CD4-positive, alpha-beta T cell treated with Interleukin-15 for 4 hours (primary cell): ENCODE measurements around the gene PTPMT1.

ENCODE experiments used
- DNase-seq: peaks from one replicate; pipeline ENCODE4 v3.0.0-alpha.2; 2020; ENCODE audit warnings: low spot score

PTPMT1 gene

GRCh38 chr11:47583844-47584243 lies 18.4 kb downstream of the PTPMT1 start:
- no peak for DNase-seq

- no peak for DNase-seq
Observed at GRCh38 chr11:47586098-47586855, 20.9 kb downstream of the PTPMT1 start, which contains the start of gene FAM180B. Gene FAM180B (plus strand): TSS chr11:47586678. CDS start chr11:47586769, 91 bp downstream.

GRCh38 chr11:47587039-47587716 lies 21.8 kb downstream of the PTPMT1 start:
- DNase-seq, result no peak

GRCh38 chr11:47587723-47588326 lies 22.4 kb downstream of the PTPMT1 start:
- no peak for DNase-seq

DNA sequence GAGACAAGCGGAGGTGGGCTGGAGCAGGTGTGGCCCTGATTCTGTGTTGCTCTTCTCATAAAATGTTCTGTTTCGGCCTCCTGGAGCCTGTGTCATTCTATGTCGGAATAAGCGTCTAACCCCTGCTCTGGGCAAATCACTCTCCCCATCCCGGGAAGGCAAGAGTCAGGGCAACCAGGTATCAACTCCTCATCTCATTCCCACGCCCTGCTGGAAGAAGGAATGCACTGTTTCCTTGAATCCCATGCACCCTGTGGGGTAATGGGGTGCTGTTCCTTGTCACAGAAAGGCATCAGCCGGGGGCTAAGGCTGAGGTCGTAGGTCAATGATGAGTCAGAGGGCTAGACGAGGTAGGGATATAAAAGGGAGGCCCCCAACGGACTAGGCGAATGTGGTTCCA lies 23.7 kb downstream of the PTPMT1 start:
- no peak for DNase-seq

DNA sequence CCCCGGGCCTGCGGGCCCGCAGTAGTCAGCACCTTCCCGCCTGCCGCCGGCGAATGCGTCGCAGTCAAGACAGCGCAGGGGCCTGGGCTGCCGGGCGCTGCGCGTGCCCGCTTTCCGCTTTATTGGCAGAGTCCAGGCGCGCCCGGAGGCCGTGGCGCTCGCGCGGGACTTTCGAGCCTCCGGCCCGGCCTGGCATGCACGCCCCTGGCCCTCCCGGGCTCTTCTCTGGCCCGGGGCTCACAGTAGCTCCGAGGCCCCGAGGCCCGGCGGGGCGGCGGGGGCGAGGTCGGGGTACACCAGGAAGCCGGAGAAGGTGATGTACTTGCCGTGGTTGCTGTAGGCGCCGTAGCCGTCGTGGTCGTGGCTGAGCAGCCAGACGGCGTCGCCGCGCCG lies 24.2 kb downstream of the PTPMT1 start:
- DNase-seq, result no peak

GRCh38 chr11:47589977-47590861 lies 24.8 kb downstream of the PTPMT1 start:
- DNase-seq, result no peak

GRCh38 chr11:47591764-47592163 lies 26.4 kb downstream of the PTPMT1 start:
- no peak for DNase-seq

- DNase-seq, result no peak
Observed at GRCh38 chr11:47592251-47592650, 26.9 kb downstream of the PTPMT1 start.

DNA sequence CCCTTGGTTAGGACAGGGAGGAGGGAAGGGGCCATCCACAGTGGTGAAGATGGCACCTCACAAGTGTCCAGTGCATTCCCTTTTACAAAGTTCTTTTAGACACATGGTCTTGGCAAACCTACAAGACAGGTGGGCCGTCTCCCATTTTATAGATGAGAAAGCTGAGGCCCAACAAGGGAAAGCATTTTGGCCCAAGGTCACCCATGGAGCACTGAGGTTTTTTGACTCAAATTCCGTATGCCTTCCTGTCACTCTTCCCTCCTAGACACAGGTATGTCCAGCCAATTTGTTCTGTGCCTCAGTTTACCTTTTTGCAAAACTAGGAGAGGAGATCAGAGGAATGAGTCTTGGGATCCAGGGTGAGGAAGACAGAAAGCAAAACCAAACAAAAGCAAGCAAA lies 27.6 kb downstream of the PTPMT1 start:
- DNase-seq, result no peak

- no peak for DNase-seq
Observed at GRCh38 chr11:47593492-47593933, 28.1 kb downstream of the PTPMT1 start.

DNA sequence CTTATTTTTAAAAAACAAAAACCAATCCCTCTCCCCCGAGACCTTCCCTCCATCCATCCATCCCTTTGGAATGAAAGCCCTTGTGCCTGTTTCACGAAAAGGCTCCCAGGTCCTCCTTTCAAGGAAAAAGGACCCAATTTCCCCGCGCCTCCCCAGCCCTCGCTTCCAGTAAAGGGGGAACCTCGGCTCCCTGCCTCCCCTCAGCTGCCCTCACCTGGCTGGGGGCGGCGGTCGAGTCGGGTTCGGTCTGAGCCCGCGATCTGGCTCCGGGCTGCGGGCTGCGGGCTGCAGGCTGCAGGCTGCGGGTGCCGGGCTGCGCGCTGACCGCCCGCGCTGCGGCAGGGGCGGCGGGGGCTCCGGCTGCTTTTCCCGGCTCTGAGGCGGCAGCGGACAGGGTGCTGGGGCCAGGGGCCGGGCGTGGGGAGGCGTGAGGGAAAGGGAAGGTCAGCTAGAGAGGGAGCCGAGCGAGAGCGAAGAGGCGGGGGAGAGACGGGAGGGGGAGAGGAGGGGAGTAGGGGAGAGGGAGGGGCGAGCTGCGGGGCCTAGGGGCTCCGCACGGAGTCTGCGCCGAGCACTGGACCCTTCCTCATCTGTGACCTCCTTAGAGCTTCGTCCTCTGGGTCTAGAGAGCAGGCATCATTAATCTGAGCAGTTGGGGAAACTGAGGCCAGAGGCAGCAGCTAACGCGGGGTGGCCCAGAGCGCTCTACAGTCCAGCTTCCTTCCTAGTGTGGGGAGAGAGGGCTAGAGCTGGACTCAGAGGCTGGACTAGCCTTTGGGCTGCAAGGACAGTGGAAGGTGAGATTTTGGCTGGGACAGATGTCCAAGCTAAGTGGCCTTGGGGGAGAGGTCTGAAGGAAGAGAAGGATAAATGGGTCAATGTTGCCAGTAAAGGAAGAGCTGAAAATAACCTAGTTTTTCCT lies 28.8 kb downstream of the PTPMT1 start, which contains the start of gene C1QTNF4:
TSS of gene C1QTNF4 (minus strand) at position 478 of the 922 bp plus-strand sequence. CDS start 3,601 bp downstream, outside the sequence.
- DNase-seq, result no peak

- no peak for DNase-seq
Observed at GRCh38 chr11:47595029-47595428, 29.6 kb downstream of the PTPMT1 start.

DNA sequence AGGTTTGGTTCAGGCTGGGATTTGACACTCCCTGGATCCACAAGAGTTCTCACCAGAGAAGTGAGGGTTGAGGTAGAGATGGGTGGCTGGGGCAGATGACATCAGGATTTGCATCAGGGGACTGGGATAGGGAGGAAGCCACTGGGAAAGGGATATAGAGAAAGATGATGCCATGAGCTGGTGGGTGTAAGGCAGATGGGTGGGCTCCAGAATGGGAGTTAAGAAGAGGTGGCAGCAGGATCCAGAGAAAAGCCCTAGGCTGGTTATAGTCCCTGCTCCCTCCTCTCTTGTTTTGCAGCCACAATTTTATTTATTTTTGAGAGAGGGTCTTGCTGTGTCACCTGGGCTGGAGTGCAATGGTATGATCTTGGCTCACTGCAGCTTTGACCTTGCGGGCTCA lies 30.6 kb downstream of the PTPMT1 start:
- DNase-seq, result no peak

GRCh38 chr11:47599902-47600301 lies 34.5 kb downstream of the PTPMT1 start:
- no peak for DNase-seq

DNA sequence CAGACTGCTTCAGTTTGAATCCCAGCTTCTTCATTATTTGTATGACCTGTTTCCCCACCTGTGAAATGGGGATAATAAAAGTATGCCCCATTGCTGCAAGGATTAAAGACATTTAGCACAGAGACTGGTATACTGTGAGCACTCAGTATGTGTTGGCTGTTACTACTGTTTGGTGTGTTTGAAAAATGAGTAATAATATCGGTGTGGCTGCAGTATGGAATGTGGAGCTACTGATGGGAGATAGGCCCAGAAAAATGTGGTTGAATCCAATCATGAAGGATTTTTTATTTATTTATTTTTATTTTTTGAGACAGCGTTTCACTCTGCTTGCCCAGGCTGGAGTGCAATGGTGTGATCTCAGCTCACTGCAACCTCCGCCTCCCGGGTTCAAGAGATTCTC lies 37.9 kb downstream of the PTPMT1 start:
- DNase-seq, result no peak

DNA sequence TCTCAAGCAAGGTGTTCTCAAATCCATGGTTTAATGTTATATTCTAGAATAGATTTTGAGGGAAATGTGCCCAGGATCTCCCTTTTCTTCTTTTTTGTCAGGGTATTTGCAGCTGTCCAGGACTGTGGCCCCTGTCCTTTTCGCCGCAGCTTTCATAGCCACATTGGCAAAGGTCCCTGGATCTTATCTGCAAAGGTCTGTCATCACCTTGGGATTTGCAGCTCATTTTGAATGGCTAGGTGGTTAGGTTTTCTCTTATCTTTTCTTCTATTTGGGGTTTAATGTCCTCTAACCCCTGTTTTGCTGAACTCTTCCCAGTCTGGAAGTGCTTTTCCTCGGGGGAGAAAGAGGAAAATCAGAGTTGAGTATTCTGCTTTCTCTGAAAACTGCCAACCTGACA lies 40.5 kb downstream of the PTPMT1 start:
- DNase-seq, result no peak

DNA sequence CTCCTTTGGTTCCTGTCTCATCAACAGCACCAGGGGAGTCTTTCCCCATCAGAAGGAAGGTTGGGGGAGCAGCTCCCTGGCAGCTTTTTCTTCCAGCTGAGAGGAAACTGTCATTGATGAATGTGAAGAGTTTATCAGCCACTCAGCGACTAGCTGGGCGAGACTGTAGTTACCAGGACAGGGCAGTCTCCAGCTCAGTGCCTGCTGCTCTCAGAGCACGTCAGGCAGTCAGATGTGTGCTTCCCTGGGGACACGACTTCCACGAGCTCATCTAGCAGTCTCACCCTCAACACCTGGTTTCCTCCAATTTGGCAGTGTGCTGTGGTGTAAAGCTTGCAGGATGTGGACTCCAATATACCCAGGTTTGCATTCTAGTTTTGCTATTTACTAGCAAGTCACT lies 41.3 kb downstream of the PTPMT1 start:
- no peak for DNase-seq

DNA sequence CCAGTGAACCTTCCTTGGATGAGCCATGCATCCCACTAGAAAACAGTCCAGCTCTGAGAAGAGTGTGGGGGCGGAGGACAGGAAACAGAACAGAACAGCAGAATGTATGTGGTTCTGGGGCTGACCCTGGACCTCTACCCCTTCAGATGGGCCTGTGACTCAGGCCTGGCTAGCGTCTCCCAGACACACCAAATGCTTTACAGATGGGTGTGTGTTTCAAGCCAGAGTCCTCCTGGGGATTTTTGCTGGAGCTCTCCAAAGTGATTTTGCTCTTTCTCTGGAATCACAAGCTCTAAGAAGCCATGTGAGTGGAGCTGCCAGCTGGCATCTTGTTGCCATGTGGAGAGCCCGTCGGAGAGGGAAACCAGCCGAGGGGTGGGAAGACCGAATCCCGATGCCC lies 42.0 kb downstream of the PTPMT1 start:
- no peak for DNase-seq

GRCh38 chr11:47609675-47610074 lies 44.3 kb downstream of the PTPMT1 start:
- DNase-seq, result no peak

DNA sequence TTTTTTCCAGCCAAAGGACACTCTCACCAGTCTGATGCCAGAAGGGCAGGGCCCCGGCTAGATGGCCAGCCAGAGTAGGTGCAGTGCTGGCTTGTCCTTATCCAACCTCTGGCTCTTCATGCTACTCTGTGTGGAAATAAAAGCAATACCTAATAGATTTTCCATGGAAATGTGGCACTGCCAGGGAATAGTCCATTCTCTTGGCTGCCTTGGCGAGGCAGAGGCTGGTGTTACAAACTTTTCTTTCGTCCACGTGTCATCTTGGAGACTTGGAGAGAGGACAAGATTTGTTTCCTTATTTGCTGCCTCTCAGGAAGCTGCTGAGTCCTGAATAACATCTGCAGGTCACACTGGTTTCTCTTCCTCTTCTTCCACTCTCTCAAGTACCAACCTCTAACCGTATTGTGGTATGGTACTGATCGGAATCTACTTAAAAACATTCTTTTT lies 46.0 kb downstream of the PTPMT1 start:
- no peak for DNase-seq
